Psoas muscle (tissue), 8 donors: Measurements from ENCODE around the gene MAPK6. TPM values are rescaled to one million over a fixed set of nuclear protein-coding genes. Genes with fewer than 3 reads are reported as not detected.

Experiments used
- ATAC-seq, 4 donors: fragments of 200-7000 bp; cut with Tn5 transposase; one replicate each; pipeline ENCODE4 v1.9.1; 2020; ENCODE audit warnings: moderate library complexity in 3 of 4, mild to moderate bottlenecking in 2 of 4
- DNase-seq, 2 donors: peaks; one replicate each; pipeline ENCODE4 v3.0.0-alpha.2; 2020
- H3K27ac ChIP-seq: fragments of 200-600 bp; one replicate; pipeline ENCODE4 v1.8.0; 2022
- H3K27me3 ChIP-seq, 3 donors: fragments of 200-600 bp in 1 of 3; one replicate each; pipeline versions ENCODE4 v1.6.1 to v1.8.0; 2013 to 2022; ENCODE audit warnings: low read length in 2 of 3, mild to moderate bottlenecking in 2 of 3, moderate library complexity in 1 of 3; ENCODE audit not compliant: insufficient read depth in 3 of 3
- H3K36me3 ChIP-seq, 2 donors: fragments of 200-600 bp in 1 of 2; one replicate each; pipeline versions ENCODE4 v1.6.1 to v1.8.0; 2013 to 2022; ENCODE audit warnings: low read depth in 1 of 2, mild to moderate bottlenecking in 1 of 2, moderate library complexity in 1 of 2; ENCODE audit not compliant: insufficient read depth in 1 of 2
- H3K4me1 ChIP-seq: fragments of 200-600 bp; one replicate; pipeline ENCODE4 v1.8.0; 2022
- H3K4me3 ChIP-seq: fragments of 200-600 bp; one replicate; pipeline ENCODE4 v1.8.0; 2022; ENCODE audit warnings: mild to moderate bottlenecking
- H3K9me3 ChIP-seq: fragments of 200-600 bp; one replicate; pipeline ENCODE4 v1.8.0; 2022
- WGBS, 3 donors: extraction: QIAGEN DNeasy Blood & Tissue Kit; methylation state at CpG; one replicate each; pipeline versions ENCODE4 v1.1.6 to v1.1.7; 2013; 5-methylcytosine and 5-hydroxymethylcytosine counted together
- intact Hi-C, 2 donors: fragments of 100-400 bp; cut with DNase I; formaldehyde crosslinking; loops; one replicate each; pipeline versions ENCODE4 v1.11.0 to v1.14.2; 2022
- polyA plus RNA-seq, 3 donors: library from polyadenylated mRNA; stranded (reverse); fragments of 200-250 nt; gene quantifications; one replicate each; pipeline ENCODE4 v1.2.3, GENCODE V29; 2013
- total RNA-seq, 4 donors: library from RNA; stranded (reverse); fragmentation: NEBNext Ultra II Directional in 2 of 4; extraction: Animal tissue kit (Norgen Biotek cat#: 25700) in 2 of 4; gene quantifications; one replicate each; pipeline versions ENCODE4 v1.2.1 to v1.2.4, GENCODE V29; 2021 to 2023
- TF ChIP-seq, protein P1 (sequence below): fragments of 200-600 bp; IDR thresholded peaks from one replicate; pipeline ENCODE4 v1.8.0; 2022; ENCODE audit warnings: antibody characterized with exemption
- donor health status: healthy with polysubstance abuse.
- donor health status: DM: no; HTN: no; CAD: no; lungs with moderate emphysema.
- donor health status: Bipolar disorder and iron deficiency.
- donor health status: healthy.
- donor health status: DM: yes; HTN: yes; CAD: no.
- donor health status: DM: no; HTN: no; CAD: no.
- donor health status: DM: no; HTN: no; CAD: no.
- donor health status: DM: yes; HTN: yes; CAD: no.

MAPK6 gene
- total and polyA plus RNA-seq, 7 donors = 21.1 to 62.7 (median 48.5) TPM

- intact Hi-C loops = no loop called here
- Histone ChIP-seq H3K27me3 (peaks cover 0 to 34% (median 3%) of the 10 kb centered on the region in 3 donors), H3K9me3 (no peaks in the 10 kb centered on the region), H3K36me3 (no peaks in the 10 kb centered on the region), H3K4me3 (no peak overlapping the region), H3K27ac (no peak overlapping the region), H3K4me1 (no peaks in the 10 kb centered on the region)
- ATAC-seq (no peak), DNase-seq (no peak)
- TF ChIP-seq, protein P1, sequence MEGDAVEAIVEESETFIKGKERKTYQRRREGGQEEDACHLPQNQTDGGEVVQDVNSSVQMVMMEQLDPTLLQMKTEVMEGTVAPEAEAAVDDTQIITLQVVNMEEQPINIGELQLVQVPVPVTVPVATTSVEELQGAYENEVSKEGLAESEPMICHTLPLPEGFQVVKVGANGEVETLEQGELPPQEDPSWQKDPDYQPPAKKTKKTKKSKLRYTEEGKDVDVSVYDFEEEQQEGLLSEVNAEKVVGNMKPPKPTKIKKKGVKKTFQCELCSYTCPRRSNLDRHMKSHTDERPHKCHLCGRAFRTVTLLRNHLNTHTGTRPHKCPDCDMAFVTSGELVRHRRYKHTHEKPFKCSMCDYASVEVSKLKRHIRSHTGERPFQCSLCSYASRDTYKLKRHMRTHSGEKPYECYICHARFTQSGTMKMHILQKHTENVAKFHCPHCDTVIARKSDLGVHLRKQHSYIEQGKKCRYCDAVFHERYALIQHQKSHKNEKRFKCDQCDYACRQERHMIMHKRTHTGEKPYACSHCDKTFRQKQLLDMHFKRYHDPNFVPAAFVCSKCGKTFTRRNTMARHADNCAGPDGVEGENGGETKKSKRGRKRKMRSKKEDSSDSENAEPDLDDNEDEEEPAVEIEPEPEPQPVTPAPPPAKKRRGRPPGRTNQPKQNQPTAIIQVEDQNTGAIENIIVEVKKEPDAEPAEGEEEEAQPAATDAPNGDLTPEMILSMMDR = no peak
Observed at GRCh38 chr15:52113708-52114107, 94.7 kb downstream of the MAPK6 start.

DNA sequence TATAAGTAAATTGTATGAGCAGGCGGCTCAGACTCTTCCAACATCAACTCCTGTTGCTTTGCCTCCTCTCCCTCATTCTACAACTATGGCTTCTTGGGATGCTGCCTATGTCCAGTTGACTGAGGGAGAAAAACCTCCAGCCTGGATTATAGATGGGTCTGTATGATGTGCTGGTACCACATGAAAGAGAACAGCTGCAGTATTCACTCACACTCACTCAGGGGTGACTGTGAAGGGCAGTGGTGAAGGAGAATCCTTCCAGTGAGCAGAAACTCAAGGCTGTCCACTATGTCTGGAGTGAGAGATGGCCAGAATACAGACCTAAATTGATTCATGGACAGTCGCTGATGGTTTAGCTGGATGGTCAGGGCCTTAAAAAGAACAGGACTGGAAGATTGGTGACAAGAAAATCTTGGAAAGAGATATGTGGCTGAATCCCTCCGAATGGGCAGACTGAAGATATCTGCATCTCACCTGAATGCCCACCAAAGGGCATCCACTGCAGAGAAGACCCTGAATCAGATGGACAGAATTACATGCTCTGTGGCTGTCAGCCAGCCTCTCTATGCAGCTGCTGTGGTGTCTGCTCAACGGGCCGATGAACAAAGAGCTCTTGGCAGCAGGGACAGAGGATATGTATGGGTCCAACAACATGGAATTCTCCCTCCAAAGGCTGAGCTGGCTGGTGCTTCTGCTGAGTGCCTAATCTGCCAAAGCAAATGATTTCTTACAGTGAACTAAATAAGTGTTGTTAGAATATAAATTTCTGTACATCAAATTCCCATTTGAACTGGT is 95.4 kb downstream of the MAPK6 start:
- 41 to 56% (median 41%) methylated on average over 5 of the region's 5 CpGs for WGBS, 3 donors

GRCh38 chr15:52115598-52116427 is 96.8 kb downstream of the MAPK6 start:
- TF ChIP-seq, protein P1 = no peak
- WGBS, 3 donors = 63 to 65% (median 63%) methylated on average over 9 of the region's 9 CpGs
- ATAC-seq (no peak), DNase-seq (no peak)
- peaks cover 0 to 26% (median 3%) of the 10 kb centered on the region in 3 donors for H3K27me3 ChIP-seq
- intact Hi-C loops = no loop called here
- no peaks in the 10 kb centered on the region for H3K4me1 ChIP-seq
- H3K27ac ChIP-seq = no peak overlapping the region
- H3K4me3 ChIP-seq = no peak overlapping the region
- H3K9me3 ChIP-seq = no peaks in the 10 kb centered on the region
- H3K36me3 ChIP-seq = no peaks in the 10 kb centered on the region

More for the DNA sequence above, 95.4 kb downstream of the MAPK6 start:
- Histone ChIP-seq H3K4me1 (no peaks in the 10 kb centered on the region), H3K9me3 (no peaks in the 10 kb centered on the region), H3K27ac (no peak overlapping the region), H3K36me3 (no peaks in the 10 kb centered on the region), H3K4me3 (no peak overlapping the region), H3K27me3 (peaks cover 0 to 34% (median 3%) of the 10 kb centered on the region in 3 donors)
- no peak for ATAC-seq
- intact Hi-C loops = no loop called here
- TF ChIP-seq, protein P1 = no peak
- no peak for DNase-seq

Other genes with a start within 250 kb of the MAPK6 start
- gene TMOD3, start 189.6 kb upstream of the MAPK6 start, total RNA-seq = 10 to 100 TPM in 1 of 4 donors, 1 to 10 TPM in 3; 6.4 to 22.6 (median 7.9) TPM
- 10 to 100 TPM in 1 of 3 donors, 1 to 10 TPM in 2; 1.8 to 12.0 (median 4.1) TPM for gene TMOD3, start 189.6 kb upstream of the MAPK6 start, polyA plus RNA-seq
- 10 to 100 TPM in 1 of 4 donors, 1 to 10 TPM in 3; 6.2 to 10.2 (median 7.1) TPM for gene LEO1, start 47.4 kb upstream of the MAPK6 start, total RNA-seq
- gene LEO1, start 47.4 kb upstream of the MAPK6 start, polyA plus RNA-seq = 10 to 100 TPM in 2 of 3 donors, 1 to 10 TPM in 1; 7.1 to 18.6 (median 16.3) TPM
- gene BCL2L10, start 93.6 kb downstream of the MAPK6 start, total RNA-seq = not detected
- gene BCL2L10, start 93.6 kb downstream of the MAPK6 start, polyA plus RNA-seq = under 1 TPM in 1 of 3 donors, not detected in 2; 0.04 TPM
- 1 to 10 TPM; 1.1 to 2.5 (median 1.4) TPM for gene GNB5, start 172.2 kb downstream of the MAPK6 start, total RNA-seq
- 1 to 10 TPM in 2 of 3 donors, under 1 TPM in 1; 0.86 to 1.5 (median 1.3) TPM for gene GNB5, start 172.2 kb downstream of the MAPK6 start, polyA plus RNA-seq